ENCODE measurements around the gene ADAM10. TPM values are rescaled to one million over a fixed set of nuclear protein-coding genes. Genes with fewer than 3 reads are reported as not detected.
A peak's percentile ranks its signal among the peaks of the same experiment; 100 is the strongest.

ADAM10 gene
- total RNA-seq, 4 donors from 2014 or later: 20.1 to 42.5 (median 33.4) TPM

DNA sequence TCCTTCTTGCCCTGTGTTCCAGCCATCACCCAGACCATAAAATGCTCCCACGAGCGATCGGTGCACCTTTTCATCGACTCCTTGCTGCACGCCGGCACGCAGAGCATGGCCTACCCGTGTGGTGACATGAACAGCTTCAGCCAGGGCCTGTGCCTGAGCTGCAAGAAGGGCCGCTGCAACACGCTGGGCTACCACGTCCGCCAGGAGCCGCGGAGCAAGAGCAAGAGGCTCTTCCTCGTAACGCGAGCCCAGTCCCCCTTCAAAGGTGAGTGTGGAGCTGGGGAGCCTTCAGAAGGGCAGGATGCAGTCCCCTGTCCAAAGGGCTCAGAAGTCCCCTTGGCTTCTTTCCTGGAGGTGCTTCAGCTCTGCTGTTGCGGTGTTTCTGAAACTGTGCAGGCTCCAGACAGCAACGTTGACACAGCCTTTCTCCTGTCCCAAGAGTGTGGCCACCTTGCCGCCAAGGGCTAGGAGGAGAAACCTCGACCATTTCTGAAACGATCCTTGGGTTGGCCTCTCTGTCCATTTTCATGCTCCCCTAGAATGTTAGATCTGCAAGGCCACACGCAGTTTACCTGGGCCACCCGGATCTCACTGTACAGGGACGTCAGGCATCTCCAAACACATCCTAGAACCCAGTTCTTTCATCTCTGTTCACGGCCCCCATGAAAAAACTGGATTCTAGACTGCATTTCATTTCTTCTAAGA, 201.0 kb downstream of the ADAM10 start:
- no peak for ATAC-seq
- no peaks in the 10 kb centered on the region for H3K36me3 ChIP-seq
- peak overlapping the region in 2 of 4 donors; percentile 43 to 67 for H3K27ac ChIP-seq

DNA sequence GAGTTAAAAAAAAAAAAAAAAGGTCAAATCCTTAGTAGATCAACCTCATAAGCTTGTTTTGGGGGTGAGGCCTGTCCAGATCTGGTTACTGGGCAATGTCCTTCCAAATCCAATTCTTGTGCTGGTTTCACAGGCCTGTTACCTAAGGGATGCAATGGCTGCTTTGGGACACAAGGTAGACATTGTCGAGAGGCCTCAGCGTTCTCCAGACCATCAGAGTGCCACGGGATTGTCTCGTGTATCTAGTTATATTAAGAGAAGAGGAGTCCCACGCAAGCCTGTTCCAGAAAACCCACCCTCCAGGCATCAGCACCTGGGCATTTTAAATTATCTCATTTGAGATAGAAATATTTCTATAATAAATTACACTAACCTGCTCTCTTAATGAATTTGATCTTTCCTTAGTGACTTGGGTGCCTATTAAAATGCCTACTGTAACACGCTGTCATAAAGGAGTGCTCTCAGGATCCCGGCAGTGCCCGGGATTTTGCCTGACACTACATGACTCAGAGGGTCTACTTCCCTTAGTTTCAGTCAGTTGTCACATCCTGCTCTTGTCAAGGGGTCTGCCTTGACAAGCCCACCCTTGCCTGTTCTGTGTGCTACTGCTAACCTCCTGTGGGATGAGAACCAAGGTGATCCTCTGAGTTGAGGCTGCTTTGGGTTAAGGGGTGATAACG, 201.7 kb downstream of the ADAM10 start:
- DNase-seq: no peak
- peak in 1 of 2 donors; percentile 13 for ATAC-seq
- Histone ChIP-seq H3K9me3 (no peaks in the 10 kb centered on the region), H3K4me1 (peaks cover 22 to 36% of the 10 kb centered on the region in 2 donors), H3K36me3 (no peaks in the 10 kb centered on the region), H3K27ac (peak overlapping the region; percentile 47 to 67 (median 52)), H3K4me3 (no peak overlapping the region), H3K27me3 (no peaks in the 10 kb centered on the region)
- in situ Hi-C loops (cut with MboI; ENCODE audit: low sequenced_read_pairs in 4 of 4) (loop anchor here in 1 of 4 donors (10.0 kb wide), 1 partner anchor 313 kb away; no protein-coding TSS in a partner anchor), intact Hi-C loops (cut with DNase I; ENCODE audit: low total_unique reads) (loop anchor here (2.0 to 5.0 kb wide), 7 partner anchors 40 to 320 kb away; partner anchors contain the start of gene MINDY2)
- TF ChIP-seq CTCF (IDR thresholded peaks at IDR 0.05 in 4 of 5, conservative IDR thresholded peaks at IDR 0.05 in 1 of 5): no peak
- TF ChIP-seq POLR2A (IDR thresholded peaks at IDR 0.05): no peak

More for the DNA sequence above, 201.0 kb downstream of the ADAM10 start:
- Histone ChIP-seq H3K9me3 (no peaks in the 10 kb centered on the region), H3K4me1 (peaks cover 22 to 36% of the 10 kb centered on the region in 2 donors), H3K27me3 (no peaks in the 10 kb centered on the region), H3K4me3 (no peak overlapping the region)
- TF ChIP-seq CTCF (IDR thresholded peaks at IDR 0.05 in 4 of 5, conservative IDR thresholded peaks at IDR 0.05 in 1 of 5): no peak
- no peak for TF ChIP-seq POLR2A (IDR thresholded peaks at IDR 0.05)
- in situ Hi-C loops (cut with MboI; ENCODE audit: low sequenced_read_pairs in 4 of 4) (loop anchor here in 1 of 4 donors (10.0 kb wide), 1 partner anchor 314 kb away; no protein-coding TSS in a partner anchor), intact Hi-C loops (cut with DNase I; ENCODE audit: low total_unique reads) (loop anchor here (5.0 kb wide), 6 partner anchors 41 to 321 kb away; partner anchors contain the start of gene MINDY2)
- no peak for DNase-seq

GRCh38 chr15:58546635-58547627, 202.6 kb downstream of the ADAM10 start:
- peaks cover 22 to 36% of the 10 kb centered on the region in 2 donors for H3K4me1 ChIP-seq
- no peaks in the 10 kb centered on the region for H3K9me3 ChIP-seq
- no peaks in the 10 kb centered on the region for H3K36me3 ChIP-seq
- H3K27ac ChIP-seq: peak overlapping the region; percentile 47 to 67 (median 52)
- intact Hi-C loops (cut with DNase I; ENCODE audit: low total_unique reads): loop anchor here (2.0 to 5.0 kb wide), 7 partner anchors 40 to 320 kb away; partner anchors contain the start of gene MINDY2
- ATAC-seq: peak; percentile 96 to 97
- H3K27me3 ChIP-seq: no peaks in the 10 kb centered on the region
- no peak overlapping the region for H3K4me3 ChIP-seq
- peak; percentile 73 to 85 for DNase-seq
- in situ Hi-C loops (cut with MboI; ENCODE audit: low sequenced_read_pairs in 4 of 4): loop anchor here in 1 of 4 donors (10.0 kb wide), 1 partner anchor 312 kb away; no protein-coding TSS in a partner anchor
- TF ChIP-seq POLR2A (IDR thresholded peaks at IDR 0.05): no peak
- no peak for TF ChIP-seq CTCF (IDR thresholded peaks at IDR 0.05 in 4 of 5, conservative IDR thresholded peaks at IDR 0.05 in 1 of 5)

- H3K36me3 ChIP-seq: no peaks in the 10 kb centered on the region
- in situ Hi-C loops (cut with MboI; ENCODE audit: low sequenced_read_pairs in 4 of 4): loop anchor here in 1 of 4 donors (10.0 kb wide), 1 partner anchor 311 kb away; no protein-coding TSS in a partner anchor
These were observed 203.4 kb downstream of the ADAM10 start for GRCh38 chr15:58546066-58546591.

More at GRCh38 chr15:58546066-58546591, 203.4 kb downstream of the ADAM10 start:
- Histone ChIP-seq H3K27me3 (no peaks in the 10 kb centered on the region), H3K27ac (no peak overlapping the region), H3K9me3 (no peaks in the 10 kb centered on the region), H3K4me1 (peaks cover 22 to 36% of the 10 kb centered on the region in 2 donors), H3K4me3 (no peak overlapping the region)
- no peak for DNase-seq
- TF ChIP-seq POLR2A (IDR thresholded peaks at IDR 0.05) (no peak), CTCF (IDR thresholded peaks at IDR 0.05 in 4 of 5, conservative IDR thresholded peaks at IDR 0.05 in 1 of 5) (no peak)
- no peak for ATAC-seq
- intact Hi-C loops (cut with DNase I; ENCODE audit: low total_unique reads): loop anchor here (2.0 to 5.0 kb wide), 7 partner anchors 39 to 319 kb away; partner anchors contain the start of gene MINDY2
